ENCODE measurements around the gene PSG1.

The PSG1 gene

DNA sequence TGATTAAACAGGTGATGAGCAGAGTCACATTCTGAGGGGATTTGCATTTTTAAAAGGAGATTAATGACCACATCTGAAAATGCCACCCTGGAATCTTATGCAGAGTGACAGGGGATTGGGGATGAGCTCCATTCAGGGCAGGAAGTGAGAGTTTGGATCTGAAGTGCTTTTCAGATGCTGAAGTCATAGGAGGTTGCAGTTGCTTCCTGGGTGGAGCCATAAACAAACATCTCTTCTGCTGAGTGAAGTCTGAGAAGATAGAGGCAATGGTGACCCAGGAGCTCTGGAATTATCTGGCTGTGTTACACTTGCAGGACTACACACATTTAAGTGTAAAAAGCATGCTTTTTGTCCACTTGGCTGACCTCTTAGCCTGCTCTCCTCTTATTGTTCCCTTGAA lies 62.6 kb downstream of the PSG1 start:
- DNase-seq: no peak
